GM12873 (cell line): ENCODE measurements around the gene MAP1A.

Source experiments
- TF ChIP-seq, protein P1 (sequence below): IDR thresholded peaks from 2 replicates; pipeline ENCODE4 v1.5.1; 2012; ENCODE audit warnings: low read depth, mild to moderate bottlenecking, moderate library complexity, low read length, control low read depth; ENCODE audit not compliant: insufficient read depth; ENCODE audit errors: missing control alignments

The MAP1A gene

DNA sequence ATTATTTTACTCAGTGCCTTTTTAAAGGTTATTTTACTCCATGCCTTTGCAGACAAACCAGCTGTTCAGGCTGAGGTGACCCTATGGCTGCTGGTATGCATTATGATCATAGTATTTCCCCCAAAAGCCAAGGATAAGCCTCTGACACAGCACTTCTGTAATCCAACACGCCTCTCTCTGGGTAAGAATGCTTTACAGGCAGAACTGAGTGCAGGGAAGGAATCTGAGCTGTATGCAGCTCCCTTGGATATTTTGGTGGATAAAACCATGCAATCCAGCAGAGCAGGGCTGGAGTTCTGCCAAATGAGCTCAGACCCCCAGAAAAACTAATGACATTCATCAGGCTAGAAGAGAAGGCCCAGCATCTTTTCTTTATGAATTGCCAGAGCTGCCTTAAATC is 11.7 kb upstream of the MAP1A start:
- TF ChIP-seq, protein P1, sequence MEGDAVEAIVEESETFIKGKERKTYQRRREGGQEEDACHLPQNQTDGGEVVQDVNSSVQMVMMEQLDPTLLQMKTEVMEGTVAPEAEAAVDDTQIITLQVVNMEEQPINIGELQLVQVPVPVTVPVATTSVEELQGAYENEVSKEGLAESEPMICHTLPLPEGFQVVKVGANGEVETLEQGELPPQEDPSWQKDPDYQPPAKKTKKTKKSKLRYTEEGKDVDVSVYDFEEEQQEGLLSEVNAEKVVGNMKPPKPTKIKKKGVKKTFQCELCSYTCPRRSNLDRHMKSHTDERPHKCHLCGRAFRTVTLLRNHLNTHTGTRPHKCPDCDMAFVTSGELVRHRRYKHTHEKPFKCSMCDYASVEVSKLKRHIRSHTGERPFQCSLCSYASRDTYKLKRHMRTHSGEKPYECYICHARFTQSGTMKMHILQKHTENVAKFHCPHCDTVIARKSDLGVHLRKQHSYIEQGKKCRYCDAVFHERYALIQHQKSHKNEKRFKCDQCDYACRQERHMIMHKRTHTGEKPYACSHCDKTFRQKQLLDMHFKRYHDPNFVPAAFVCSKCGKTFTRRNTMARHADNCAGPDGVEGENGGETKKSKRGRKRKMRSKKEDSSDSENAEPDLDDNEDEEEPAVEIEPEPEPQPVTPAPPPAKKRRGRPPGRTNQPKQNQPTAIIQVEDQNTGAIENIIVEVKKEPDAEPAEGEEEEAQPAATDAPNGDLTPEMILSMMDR: no peak

DNA sequence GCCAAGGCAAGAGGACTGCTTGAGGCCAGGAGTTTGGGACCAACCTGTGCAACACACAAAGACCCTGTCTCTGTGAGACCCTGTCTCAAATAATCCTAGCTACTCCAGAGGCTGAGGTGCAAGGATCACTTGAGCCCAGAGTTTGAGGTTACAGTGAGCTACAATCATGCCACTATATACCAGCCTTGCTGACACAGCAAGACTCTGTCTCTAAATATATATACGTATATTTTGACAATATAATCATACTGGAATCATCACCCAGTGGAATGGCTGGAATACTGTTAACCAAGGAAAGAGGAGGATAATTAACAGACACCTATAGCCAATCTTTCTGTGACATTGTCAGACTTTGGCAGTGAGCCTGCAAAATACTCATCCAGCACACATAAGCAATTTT is 9.0 kb upstream of the MAP1A start:
- TF ChIP-seq, protein P1: no peak

DNA sequence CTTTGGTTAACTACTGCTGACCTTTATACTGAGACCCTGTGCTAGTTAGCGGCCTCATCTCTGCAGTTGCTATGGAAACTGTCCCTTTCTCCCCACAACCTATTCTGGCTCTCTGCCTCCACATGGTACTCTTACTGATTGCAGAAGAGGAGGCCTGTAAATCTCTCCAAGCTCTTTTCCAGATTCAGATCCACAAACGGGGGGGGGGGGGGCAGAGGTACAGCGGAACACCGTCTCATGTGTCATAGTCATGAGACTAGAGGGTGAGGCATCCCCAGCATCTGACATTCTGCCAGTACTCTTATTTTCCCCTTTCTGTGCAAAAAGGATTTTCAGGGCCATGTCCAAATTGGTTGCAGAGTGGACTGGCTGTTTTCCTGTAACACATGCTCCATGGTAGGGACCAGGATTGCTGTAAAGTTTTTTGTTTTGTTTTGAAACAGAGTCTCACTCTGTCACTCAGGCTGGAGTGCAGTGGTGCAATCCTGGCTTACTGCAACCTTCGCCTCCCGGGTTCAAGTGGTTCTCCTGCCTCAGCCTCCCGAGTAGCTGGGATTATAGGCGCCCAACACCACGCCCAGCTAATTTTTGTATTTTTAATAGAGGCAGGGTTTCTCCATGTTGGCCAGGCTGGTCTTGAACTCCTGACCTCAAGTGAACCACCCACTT is 8.3 kb upstream of the MAP1A start:
- TF ChIP-seq, protein P1: no peak

DNA sequence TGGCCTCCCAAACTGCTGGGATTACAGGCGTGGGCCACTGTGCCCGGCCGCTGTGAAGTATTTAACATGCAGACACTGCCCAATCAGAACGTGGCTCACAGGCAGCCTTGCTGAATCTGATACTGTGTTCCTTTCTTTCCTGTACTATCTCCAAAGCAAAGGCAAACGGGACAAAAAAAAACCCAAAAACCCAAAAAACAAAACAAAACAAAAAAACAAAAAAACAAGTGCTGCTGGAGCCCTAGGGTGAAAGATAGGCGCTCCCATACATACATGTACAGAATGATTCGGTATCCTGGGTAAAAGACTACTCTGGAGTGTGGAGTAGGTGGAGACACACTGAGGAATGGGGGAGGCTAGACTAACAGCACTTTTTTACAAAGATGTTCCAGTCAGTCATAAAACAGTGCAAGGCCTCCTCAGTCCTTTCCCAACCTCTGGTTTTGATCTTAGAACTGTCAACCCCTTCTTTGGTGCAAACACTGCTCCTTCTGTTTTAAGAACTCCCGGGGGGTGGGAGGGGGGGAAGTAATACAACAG is 7.7 kb upstream of the MAP1A start:
- TF ChIP-seq, protein P1: no peak

DNA sequence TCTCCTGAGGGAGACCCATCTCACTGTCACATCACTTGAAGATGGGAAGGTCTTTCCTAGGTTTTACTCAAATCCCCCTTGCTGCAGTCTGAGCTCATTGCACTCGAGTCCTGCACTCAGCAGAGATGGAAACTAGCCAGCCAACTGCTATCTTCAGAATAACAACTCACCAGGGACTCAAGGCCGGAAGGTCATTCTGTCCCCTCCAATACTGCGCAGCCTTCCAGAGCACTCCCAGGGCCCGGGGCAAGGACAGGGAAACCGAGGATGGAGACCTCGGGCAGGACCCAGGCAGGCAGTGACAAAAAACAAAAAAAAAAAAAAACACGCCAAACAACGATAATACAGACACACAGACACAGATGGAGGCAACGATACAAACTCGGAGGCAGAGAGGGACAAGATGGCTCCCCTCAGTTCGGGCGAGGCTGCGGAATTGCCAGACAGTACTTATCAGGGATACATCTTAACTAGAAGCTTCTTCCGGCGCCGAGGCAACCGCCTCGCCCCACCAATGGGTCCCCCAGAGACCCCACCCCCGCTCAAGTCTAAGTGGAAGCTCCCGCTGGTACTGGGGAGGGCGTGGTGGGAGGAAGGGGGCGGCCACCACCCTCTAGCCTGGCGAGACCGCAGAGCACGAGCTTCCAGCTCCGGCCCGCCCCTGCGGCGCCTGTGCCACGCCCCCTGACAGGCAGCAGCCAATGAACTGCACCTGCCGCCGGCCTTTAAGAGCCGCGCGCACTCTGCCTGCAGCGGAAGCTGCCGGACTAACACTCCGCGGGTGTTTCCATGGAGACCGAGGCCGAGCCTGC is 7.0 kb upstream of the MAP1A start:
- TF ChIP-seq, protein P1: peak; percentile 24

DNA sequence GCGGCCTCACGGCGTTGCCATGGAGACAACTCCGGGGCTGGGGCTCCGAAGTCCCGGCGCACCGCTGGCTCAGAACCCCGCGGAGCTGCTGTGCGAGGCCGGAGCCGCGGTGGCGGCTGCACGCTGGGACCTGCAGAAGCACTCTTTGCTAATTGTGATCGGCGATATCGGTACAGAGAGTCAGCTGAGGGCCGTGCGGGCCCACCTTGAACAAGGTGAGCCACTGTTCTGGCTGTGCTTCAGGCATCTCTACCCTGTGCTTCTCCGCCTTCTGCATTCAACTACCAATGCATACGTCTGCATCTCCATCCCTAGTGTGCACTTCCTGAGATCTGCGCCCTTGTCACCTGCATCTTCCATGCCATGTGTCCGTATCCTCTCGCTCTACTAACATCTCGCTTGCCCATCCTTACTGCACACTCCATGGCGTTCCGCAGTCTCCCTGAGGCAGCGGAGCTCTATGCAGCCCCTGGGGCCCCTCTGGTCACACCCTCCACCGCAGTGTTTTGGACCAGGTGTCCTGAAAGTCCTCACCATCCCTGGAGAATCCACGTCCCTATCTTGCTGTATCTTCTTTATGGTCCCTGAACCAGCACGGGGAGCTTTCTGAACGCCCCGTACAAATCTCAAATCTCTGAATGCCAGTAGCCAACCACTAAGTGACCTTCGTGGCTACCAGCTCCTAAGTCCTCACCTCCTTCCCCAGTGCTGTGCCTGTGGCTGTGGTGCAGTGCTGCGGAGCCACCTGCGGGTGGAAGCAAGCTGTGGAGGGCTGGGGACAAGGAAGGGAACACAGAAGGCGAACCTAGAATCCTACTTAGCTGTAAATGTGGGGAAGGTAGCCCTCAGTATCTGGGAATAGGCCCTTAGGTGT is 6.2 kb upstream of the MAP1A start:
- TF ChIP-seq, protein P1: peak; percentile 29
